GM10266 (cell line): Measurements from ENCODE around the gene VAMP3.

Experiments
- DNase-seq: peaks from one replicate; pipeline ENCODE4 v3.0.0; 2012; ENCODE audit errors: extremely low spot score
- TF ChIP-seq, protein P1 (sequence below): IDR thresholded peaks from 2 replicates; pipeline ENCODE4 v1.5.1; 2012; ENCODE audit warnings: mild to moderate bottlenecking, low read depth; ENCODE audit not compliant: control insufficient read depth, insufficient read depth; ENCODE audit errors: missing control alignments

VAMP3 gene

GRCh38 chr1:7770997-7771822 is at the start of gene VAMP3:
VAMP3 (plus strand) TSS chr1:7771296; CDS start chr1:7771384, 88 bp downstream.
- DNase-seq: peak; percentile 98
- TF ChIP-seq, protein P1, sequence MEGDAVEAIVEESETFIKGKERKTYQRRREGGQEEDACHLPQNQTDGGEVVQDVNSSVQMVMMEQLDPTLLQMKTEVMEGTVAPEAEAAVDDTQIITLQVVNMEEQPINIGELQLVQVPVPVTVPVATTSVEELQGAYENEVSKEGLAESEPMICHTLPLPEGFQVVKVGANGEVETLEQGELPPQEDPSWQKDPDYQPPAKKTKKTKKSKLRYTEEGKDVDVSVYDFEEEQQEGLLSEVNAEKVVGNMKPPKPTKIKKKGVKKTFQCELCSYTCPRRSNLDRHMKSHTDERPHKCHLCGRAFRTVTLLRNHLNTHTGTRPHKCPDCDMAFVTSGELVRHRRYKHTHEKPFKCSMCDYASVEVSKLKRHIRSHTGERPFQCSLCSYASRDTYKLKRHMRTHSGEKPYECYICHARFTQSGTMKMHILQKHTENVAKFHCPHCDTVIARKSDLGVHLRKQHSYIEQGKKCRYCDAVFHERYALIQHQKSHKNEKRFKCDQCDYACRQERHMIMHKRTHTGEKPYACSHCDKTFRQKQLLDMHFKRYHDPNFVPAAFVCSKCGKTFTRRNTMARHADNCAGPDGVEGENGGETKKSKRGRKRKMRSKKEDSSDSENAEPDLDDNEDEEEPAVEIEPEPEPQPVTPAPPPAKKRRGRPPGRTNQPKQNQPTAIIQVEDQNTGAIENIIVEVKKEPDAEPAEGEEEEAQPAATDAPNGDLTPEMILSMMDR: no peak

DNA sequence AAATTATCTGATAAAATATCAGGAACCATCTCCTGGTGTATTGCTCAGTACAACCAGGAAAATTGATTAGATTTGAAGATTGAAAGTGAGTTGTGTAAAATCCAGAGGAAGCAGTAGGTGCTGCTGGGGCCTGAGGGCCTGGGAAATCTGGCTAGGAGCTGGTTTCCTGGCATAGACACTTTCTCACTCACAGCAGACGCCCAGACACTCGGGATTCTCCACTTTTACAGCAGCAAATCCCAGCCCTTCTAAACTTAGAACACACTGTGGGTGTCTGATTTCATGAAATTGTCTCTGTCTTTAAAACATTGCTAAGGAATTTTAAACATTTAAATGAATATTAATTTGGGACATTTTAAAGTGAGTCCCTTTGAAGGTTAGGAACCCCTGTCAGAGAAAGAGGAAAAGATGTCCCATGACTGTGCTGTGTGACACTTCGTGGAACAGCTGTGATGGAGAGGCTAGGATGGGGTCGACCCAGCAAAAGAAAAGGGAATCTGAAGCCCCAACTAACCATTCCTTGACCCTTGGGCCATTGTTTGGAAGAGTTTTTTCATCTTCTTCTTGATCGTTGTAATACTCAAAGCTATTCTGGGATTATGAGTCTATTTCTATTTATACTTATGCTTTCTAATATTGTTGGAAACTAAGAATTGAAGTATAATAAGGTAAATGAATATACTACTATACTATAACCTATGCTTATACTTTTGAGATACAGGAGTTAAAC is 49.0 kb upstream of the VAMP3 start:
- TF ChIP-seq, protein P1: no peak
- no peak for DNase-seq

- no peak for DNase-seq
- TF ChIP-seq, protein P1: no peak
These were observed 48.5 kb upstream of the VAMP3 start for GRCh38 chr1:7722670-7723012.

DNA sequence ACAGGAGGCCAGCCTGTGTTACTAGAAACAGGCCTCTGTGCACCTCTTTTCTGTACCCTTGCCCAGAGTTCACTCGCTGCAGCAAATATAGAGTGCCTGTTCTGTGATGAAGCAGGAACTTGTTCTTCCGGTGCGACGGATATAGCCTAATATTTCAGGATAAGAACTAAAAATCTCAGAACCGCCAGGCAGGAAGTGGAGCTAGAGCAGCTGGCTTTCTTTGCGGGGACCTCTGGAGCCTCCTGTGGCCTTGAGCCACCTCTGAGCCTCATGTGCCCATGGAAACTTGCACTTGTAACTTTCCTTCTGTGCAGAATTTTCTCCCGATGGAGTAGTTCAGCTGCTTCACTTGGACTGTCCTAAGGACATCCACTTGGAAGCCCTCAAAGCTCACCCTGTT is 44.5 kb upstream of the VAMP3 start:
- no peak for DNase-seq
- TF ChIP-seq, protein P1: no peak

DNA sequence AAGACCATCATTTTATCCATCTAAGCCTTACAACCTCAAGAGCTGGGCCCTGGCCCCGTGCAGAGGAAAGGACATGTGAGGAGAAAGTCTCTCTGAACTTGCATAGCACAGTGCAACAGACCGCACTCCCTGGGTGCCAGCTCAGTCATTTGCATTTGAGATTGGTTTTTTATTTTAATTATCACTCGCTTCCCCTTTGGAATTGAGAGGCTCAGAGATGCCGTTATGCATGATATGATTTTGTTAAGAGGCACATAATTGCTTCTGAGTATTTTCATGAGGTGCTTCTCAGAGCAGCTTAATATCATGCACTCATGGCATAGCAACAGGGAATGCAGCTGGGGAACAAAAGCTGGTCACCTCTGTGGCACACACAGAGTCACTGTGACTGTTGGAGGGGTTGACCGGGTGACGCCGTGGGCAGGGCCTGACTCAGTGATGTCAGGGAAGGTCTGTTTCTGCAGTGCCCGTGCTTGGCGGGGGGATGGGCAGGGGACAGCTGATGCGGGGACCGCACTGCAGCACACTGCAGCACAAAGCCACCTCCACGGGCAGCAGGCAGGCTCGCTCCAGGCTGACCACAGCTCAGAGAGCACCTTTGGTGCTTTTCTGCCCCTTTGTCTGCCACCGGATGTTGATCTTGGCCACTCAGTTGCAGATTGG is 43.2 kb upstream of the VAMP3 start:
- no peak for DNase-seq
- TF ChIP-seq, protein P1: no peak

DNA sequence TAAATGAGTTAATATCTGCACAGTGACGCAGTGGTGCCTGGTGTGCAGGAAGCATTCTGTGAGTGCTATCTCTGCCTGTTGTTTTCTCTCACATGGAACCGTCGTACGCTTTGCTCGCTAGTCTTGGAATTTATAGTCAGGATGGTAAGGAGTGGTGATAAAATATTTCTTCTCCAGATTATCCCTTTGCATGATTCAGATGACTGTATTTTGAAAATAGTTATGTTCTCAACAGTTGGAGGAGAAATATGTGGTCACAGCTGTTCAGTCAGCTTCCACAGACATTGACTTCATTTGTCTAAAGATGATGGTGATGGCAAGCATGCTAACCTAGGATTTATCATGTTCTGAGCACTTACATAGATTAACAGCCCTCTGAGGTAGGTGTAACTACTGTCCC is 41.3 kb upstream of the VAMP3 start:
- TF ChIP-seq, protein P1: no peak
- no peak for DNase-seq
